ENCODE results near the gene XCL2.
A peak's percentile ranks its signal among the peaks of the same experiment; 100 is the strongest.
"Not testable (repeated sequence)": the region's sequence is repeated elsewhere in the genome, so short reads cannot be mapped to it uniquely, and the experiment has no call there.

Gene XCL2

DNA sequence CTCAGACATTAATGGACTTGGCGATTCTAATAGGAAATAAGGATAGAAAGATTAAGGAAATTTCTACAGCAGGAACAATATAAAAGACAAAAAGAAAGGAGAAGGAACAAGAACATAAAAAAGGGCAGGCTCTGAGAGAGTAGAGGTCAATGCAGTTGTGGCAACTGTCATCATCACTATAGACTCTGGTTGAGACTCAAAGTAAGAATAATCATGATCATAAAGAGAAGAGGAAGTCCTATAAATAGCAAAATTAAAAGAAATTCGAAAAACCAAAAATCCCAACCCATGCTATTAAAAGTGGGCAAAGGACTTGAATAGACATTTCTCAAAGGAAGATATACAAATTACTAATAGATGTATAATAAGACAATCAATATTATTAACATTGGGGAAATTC lies 18.2 kb upstream of the XCL2 start:
- DNase-seq = no peak
- intact Hi-C loops (cut with DNase I) = no loop called here

DNA sequence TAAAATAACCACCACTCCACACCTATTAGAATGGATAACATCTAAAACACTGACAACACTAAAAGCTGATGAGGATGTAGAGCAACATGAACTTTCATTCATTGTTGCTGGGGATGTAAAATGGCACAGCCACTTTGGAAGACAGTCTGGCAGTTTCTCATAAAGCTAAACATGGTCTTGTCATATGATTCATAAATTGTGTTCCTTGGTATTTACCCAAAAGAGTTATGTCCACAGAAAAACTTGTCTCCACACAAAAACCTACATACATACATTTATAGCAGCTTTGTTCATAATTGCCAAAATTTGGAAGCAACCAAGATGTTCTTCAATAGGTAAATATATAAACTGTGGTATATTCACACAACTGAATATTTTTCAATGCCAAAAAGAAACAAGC lies 16.6 kb upstream of the XCL2 start:
- intact Hi-C loops (cut with DNase I) = no loop called here
- no peak for DNase-seq

DNA sequence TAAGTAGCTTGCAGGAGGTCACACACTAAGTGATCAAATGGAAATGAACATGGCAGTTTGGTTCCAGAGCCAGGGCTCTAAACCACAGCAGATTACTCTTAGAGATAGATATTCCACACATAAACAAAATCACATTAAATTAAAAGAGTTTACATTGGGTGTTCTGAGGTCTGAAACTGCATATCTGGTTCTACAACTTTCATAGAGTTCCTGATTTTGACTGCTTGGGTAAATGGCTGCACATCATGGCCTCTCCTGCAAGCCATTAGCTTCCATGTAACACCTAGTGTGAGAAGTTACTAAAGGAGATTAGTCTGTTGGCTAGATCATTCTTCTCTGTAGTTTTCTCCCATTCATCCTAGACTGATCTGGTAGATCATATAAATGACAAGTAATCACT lies 12.8 kb upstream of the XCL2 start:
- intact Hi-C loops (cut with DNase I) = no loop called here
- no peak for DNase-seq

DNA sequence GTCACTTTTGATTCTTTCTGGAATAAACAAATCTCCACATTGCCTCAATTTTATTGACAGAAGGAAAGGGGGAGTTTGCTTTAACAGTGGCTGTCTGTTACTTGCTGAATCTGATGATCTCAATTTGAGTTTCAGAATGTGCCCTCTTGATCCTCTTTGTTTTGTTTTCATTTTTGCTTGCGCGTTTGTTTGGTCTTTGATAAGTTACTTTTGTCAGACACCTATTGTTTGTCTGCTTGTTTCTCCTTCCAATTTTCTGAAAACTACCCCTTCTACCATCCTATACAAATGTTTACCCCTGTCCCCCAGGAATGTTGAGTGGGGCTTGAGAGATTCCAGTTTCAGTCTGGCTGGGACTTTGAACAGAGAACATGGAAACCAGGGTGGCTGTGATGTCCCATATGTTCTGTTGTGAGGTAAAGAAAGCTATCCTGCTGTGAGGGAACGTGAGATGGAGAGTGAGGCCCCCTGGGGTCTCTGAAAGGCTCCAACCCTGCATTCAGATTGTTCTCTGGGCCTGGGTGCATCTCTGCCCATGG lies 11.8 kb upstream of the XCL2 start:
- intact Hi-C loops (cut with DNase I) = no loop called here

DNA sequence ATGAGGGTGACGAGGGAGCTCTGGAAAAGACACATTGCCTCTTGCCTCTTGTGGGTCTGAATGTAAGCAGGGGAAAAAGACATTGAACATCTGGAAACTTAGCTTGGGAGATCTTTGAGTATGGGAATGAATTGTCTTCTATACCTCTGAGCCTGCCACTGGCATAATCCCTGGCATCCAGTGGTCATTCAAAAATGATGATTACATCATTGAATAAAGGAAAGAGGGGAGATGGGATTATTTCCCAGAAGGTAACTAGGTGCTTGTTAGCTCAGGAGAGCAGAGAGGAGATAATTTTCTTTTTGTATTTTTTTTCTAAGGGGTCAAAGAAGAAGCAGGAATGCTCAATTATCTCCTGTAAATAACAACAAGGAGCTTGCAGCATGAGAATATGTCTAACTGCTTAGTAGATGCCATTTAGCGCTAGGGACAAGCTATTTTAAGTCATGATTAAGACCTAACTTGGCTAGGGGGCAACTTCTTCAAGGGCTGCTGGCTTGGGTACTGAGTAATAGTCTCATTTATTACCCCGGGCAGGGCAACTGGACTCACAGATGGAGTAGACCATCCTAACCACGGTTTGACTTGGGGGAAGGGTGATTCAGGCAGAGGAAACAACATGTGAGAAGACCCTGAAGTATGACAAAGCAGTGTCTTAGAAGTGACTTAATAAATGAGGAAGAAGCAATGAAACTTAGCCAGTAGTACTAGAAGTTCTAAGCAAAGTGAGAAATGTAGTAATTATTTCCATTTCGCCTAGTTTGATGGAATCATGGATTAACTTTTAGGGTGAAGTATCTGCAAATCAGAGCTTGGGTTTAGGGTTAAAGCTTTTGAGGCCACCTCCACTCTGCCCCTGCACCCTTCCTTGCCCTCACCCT lies 11.0 kb upstream of the XCL2 start:
- intact Hi-C loops (cut with DNase I) = no loop called here
- DNase-seq = no peak

More for the DNA sequence above, 11.8 kb upstream of the XCL2 start:
- no peak for DNase-seq

DNA sequence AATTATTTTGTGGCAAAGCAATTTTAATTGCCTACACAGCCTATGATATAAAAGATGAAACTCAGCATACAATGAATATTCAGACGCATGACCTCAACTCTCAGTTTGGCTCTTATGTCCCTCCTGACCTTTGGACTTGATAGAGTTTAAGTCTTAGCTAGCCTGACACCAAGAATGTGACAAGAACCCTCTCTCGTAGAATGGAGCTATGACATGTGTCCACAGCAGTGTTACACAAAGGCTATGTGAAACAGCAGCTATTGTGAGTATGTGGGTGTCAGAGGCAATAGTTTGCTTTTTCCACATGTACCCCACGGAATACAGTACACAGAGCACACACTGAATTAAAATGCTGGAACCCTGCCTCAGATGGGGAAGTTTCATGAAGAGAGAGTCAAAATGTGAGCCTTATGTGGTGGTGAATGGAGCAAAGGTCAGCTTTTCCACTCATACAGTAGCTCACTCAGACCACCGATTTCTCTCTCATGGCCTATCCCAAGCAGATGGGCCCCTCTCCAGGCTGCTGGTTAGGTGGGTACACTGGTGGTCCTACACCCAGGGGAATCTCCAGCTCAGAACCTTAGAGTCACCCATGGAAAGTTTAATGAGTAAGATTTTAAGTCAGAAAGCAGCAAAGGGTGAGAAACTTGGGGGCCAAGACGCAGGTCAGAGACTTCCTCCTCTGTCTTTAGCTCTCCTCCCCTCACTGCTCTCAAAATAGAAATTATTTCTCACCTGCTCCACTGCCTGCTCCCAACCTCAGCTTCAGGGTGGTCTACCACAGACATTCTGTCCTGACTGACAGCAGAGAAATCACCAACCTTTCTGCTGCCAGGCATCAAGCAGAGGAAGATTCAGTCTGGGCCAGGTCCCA lies 10.1 kb upstream of the XCL2 start:
- intact Hi-C loops (cut with DNase I) = no loop called here
- DNase-seq = no peak

DNA sequence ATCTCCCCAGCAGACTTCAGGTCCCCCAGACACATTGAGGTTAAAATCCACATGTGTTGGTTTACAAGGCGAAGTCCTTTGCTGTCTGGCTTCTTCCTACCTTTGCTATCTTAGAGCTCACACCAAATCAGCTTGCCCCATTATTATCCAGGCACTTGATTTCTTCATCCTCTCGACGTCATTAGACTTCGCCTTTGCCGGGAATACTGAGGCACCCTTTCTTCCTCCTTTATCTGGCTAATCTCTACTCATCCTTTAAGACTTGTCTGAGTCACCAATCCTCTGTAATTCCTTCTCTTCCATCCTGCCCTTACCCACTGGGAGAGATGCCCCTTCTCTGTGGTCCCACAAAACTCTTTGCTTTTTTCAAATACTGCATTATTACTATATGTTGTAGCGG lies 9.2 kb upstream of the XCL2 start:
- DNase-seq = no peak
- intact Hi-C loops (cut with DNase I) = no loop called here

DNA sequence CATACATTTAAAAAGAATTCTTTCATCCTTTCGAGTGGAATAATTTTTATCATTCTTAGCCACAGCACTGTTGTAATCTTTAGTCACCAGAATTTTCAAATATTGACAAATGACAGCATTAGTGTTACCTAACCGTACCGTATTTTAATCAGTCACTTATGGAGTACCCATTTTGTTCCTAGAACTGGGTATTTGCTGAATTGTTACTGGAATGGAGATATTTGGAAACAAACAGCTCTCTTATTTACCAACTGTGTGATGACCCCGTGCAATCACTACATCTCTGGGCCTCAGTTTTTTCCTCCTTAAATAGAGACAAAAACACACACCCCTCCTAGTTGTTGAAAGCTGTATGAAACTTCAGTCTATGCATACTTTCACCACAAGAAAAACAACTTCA lies 7.9 kb upstream of the XCL2 start:
- DNase-seq = no peak
- intact Hi-C loops (cut with DNase I) = no loop called here

DNA sequence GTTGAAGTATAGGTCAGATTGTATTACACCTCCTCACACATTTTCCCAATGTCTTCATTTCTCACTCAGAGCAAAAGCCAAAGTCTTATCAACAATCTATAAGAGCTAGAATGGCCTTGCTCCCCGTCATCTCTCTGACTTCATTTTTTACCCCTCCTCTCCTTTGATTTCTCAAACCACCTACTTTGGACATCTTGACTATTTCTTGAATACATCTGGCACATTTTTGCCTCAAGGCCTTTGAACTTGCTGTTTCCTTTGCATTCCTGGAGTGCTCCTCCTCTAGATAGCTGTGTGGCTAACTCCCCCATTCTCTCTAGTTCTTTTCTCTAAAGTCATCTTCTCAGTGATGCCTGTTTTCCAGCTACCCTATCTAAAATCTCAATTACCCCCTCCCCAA lies 7.2 kb upstream of the XCL2 start:
- DNase-seq = no peak
- intact Hi-C loops (cut with DNase I) = no loop called here

DNA sequence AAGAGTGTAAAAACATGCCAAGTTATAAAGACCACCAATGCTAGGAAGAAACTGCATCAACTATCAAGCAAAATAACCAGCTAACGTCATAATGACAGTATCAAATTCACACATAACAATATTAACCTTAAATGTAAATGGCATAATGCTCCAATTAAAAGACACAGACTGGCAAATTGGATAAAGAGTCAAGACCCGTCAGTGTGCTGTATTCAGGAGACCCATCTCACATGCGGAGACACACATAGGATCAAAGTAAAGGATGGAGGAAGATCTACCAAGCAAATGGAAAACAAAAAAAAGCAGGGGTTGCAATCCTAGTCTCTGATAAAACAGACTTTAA lies 2.7 kb upstream of the XCL2 start:
- DNase-seq; intact Hi-C loops (cut with DNase I): not testable (repeated sequence)

DNA sequence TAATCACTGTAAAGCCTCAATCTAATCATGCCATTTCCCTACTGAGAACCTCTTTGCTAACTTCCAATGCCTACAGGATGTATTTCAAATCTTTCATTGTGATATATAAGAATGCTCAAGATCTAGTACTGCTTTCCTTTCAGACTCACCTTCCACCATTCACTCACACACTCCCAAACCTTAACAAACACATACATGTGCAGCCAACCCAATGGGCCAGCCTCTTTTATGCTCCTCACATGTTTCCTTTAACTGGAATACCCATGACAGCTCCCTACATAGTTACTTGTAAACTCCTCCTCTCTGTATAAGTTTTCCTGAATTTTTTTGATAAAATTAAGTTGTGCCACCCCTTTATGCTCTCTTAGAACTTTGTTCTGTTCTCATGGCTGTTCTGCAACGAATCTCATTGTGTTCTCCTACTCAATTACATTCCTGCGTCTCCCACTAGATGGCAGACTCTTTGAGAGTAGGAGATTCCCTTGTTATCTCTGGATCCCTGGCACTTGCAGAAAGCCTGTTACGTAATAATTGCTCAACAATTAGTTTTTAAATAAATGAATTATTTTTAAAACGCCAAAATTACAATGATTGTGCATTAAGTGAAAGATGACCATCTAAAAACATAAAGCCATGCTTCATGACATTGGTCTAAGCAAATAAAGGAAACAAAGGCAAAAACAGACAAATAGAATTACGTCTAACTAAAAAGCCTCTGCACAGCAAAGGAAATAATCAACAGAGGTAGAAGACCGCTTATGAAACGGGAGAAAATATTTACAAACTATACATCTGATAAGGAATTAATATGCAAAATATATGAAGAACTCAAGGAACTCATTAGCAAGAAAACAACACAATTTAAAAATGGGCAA lies 2.1 kb upstream of the XCL2 start:
- DNase-seq; intact Hi-C loops (cut with DNase I): not testable (repeated sequence)

DNA sequence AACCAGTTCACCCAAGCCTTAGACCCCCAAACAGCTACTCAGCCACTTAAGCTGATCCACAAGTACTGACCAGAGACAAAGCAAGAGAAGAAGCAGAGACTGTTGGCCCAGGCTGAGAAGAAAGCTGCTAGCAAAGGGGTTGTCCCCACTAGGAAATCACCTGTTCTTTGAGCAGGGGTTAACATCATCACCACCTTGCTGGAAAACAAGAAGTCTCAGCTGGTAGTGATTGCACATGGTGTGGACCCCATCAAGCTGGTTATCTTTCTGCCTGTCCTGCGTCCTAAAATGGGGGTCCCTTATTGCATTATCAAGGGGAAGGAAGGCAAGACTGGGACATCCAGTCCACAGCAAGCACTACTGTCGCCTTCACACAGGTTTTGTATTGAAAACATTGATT lies 819 bp downstream of the XCL2 start:
- DNase-seq; intact Hi-C loops (cut with DNase I): not testable (repeated sequence)

DNA sequence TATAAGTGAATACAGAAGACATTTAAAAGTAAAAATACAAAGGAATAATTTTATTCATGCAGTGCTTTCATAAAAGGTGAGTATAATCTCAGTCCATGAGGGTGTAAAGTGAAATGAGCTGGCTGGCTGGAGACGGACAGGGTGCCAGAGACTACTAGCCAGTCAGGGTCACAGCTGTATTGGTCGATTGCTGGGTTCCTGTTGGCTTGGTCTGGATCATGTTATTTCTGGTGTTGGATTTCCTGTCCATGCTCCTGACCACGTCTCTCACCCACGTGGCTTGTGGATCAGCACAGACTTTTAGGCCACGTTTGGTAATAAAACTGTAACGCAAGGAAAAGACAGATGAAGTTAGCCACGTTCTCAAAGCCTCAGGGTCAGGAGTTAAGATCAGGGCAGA lies 3.0 kb downstream of the XCL2 start:
- DNase-seq = peak in 2 of 10 donors; percentile 8 to 76
- intact Hi-C loops (cut with DNase I) = not testable (repeated sequence)

DNA sequence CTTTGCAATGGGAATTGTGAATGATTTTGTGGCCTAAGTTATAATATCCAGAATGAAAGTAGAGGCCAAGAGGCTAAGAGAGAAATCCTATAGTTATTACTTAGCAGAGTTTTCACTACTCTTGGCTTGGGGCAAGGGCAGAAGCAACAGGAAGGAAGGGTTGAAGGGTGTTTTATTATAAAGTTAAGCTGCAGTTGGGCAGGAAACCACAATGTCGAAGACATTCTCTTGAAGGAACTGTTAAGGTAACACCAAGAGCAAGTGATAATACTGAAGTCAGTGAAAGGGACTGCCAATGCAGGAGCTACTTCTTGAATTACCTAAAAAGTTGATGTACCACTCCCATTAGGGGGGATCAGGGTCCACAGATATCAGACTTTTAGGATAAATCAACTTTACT lies 8.3 kb downstream of the XCL2 start:
- DNase-seq = no peak
- intact Hi-C loops (cut with DNase I) = no loop called here

DNA sequence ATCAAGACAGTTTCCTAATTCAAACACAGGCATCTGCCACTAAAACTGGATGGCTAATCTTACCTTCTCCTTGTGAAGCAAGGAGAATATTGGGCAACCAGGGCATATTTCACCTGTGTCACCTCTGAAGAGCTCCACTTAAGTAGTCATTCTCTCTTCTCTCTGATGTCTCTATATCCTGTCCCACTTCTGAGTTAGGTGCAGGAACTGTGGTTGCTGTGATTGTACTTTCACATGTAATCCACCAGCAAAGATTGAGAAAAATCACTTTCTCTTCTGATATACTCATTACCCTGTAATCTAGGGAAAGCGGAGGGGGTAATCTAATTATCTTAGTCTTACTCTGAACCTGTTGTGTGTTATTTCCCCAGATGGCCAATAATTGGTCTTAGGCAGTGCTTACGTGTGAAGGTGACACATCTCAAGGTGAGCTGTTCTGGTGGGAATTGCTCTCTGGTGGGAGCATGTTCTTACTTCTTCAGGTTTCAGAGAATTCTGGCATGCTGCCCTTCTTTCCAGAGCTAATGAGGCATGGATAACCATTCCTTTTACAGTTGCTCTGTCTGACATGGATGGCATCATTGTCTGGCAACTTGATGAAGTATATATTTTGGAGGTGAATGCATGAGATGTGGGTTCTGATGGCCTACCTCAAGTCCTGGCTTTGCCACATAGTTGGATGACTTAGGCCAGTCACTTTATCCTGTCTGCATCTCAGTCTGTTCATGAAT lies 12.0 kb downstream of the XCL2 start:
- DNase-seq = no peak
- intact Hi-C loops (cut with DNase I) = no loop called here

DNA sequence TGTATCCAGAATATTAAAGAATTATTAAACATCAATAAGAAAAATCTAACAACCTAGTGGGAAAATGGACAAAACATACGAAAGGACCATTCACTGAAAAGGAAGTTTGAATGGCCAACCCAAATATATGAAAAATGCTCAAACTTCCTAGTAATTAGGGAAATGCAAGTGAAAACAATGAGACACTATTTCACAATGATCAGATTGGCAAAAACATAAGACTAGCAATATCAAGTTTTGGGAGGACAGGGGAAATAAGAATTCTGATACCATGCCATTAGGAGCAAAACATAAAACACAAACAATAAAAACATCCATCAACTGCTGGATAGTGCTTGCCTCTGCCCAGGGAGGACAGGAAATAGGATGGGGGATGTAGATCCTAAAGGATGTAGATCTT lies 14.3 kb downstream of the XCL2 start:
- intact Hi-C loops (cut with DNase I) = no loop called here
- DNase-seq = no peak

DNA sequence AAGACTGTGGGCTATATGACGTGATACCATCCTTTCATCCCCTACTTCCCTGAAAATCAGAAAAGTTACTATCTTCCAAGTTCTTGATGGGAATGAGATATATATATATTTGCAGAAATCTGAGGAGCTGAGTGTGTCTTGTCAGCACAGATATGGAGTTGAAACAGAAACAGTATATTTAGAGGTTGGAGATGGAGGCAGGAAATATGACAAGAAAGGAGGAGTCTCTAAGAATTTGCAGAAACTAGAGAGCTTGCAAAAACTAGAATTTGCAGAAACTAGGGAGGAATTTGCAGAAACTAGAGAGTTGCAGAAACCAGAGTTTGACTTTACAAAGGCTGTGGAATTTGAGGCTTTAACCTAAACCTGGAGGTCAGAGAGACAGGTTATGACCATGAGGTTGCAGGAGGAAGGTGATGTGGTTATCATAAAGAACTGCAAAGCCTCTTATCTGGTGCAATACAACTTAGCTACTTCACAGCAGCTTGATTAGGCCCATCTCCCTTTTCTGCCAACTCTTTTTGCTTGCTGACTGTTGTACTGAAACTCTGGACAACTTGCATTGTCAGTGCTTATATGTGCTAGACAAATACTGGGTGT lies 22.3 kb downstream of the XCL2 start:
- DNase-seq = no peak
- intact Hi-C loops (cut with DNase I) = no loop called here

DNA sequence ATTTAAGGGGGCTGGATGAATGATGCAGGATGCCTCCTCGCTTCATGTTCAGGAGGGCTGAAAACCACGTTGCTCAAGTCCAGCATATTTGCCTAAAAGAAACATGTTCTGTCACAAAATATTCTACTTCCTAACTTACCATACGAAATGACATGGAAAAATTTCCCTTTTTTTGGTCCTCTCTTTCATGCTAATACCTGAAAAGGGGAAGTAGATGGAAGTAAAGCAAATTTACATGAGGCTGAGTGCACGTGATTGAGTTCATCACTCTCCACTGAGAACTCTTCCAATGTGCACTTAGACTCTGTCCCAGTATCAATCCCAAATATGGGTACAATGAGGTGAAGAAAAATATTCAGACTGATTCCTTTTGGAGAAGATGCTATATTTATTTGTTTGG lies 23.0 kb downstream of the XCL2 start:
- intact Hi-C loops (cut with DNase I) = no loop called here
- no peak for DNase-seq

DNA sequence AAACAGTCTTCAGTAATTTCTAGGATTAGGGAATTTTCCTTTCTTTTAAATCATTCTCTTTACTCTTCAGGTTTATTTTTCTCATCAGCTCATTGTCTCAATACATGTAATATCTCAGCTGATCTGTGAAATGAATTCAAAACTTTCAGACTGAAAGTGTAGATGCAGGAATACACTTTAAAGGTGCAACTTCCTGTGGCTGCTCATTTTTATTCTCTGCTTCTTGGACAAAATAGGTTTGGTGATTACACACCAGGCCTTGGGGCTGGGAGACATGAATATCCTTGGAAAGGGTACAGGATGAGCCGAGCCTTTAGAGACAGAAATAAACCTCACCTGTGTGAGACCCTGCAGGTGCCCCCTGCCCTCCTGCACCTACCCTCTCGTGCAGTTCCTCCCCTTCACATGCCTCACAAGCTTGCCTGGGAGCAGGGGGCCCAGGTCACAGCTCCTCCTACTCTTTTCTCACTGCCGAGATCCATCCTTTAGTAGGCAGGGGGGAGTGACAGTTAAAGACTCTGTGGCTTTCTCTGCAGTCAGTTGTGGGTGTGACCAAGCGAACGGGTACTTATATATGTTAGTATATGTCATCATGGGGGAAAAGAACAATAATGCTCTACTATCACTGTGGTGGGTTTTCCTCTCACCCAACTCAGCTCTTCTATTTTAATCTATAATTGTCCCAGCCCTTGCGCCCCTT lies 23.6 kb downstream of the XCL2 start:
- intact Hi-C loops (cut with DNase I) = no loop called here
- DNase-seq = peak in 1 of 10 donors; percentile 65
